SU-DHL-6 (cell line): ENCODE data around the gene YTHDF1.

Experiments
- EZH2phosphoT487 ChIP-seq: fragments of 200-600 bp; sonication (generic), shearing (Covaris generic); conservative IDR thresholded peaks from 2 replicates; pipeline ENCODE4 v1.6.1; 2018; ENCODE audit warnings: mild to moderate bottlenecking, antibody characterized with exemption, low read length, moderate library complexity, mixed read lengths
- TF ChIP-seq, protein P1 (sequence below): fragments of 200-600 bp; sonication (generic); IDR thresholded peaks from one replicate; pipeline ENCODE4 v1.5.1; 2017; ENCODE audit warnings: antibody characterized with exemption, mild to moderate bottlenecking, low read length, moderate library complexity; ENCODE audit not compliant: insufficient read depth, poor library complexity, severe bottlenecking

GRCh38 chr20:63194797-63195173 is 21.1 kb downstream of the YTHDF1 start:
- TF ChIP-seq, protein P1, sequence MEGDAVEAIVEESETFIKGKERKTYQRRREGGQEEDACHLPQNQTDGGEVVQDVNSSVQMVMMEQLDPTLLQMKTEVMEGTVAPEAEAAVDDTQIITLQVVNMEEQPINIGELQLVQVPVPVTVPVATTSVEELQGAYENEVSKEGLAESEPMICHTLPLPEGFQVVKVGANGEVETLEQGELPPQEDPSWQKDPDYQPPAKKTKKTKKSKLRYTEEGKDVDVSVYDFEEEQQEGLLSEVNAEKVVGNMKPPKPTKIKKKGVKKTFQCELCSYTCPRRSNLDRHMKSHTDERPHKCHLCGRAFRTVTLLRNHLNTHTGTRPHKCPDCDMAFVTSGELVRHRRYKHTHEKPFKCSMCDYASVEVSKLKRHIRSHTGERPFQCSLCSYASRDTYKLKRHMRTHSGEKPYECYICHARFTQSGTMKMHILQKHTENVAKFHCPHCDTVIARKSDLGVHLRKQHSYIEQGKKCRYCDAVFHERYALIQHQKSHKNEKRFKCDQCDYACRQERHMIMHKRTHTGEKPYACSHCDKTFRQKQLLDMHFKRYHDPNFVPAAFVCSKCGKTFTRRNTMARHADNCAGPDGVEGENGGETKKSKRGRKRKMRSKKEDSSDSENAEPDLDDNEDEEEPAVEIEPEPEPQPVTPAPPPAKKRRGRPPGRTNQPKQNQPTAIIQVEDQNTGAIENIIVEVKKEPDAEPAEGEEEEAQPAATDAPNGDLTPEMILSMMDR = no peak
- TF ChIP-seq EZH2phosphoT487 = no peak
